HEK293T (cell line): Measurements from ENCODE around the gene ARHGAP45.

ENCODE experiments used
- CTCF ChIA-PET: fragments of 350-600 bp; formaldehyde crosslinking; extraction: SDS; loops from one replicate; lab custom pipeline; 2021; ENCODE audit warnings: antibody characterized with exemption, inconsistent platforms; lab: Yijun Ruan, JAX
- POLR2A ChIA-PET: fragments of 350-600 bp; formaldehyde crosslinking; extraction: SDS; loops from one replicate; lab custom pipeline; 2020; ENCODE audit warnings: antibody characterized with exemption, inconsistent platforms; lab: Yijun Ruan, JAX
- DNase-seq: peaks from one replicate; pipeline ENCODE4 v3.0.0; 2012; ENCODE audit warnings: mixed read lengths; ENCODE audit errors: extremely low spot score
- ARNT ChIP-seq: fragments of 450-650 bp; IDR thresholded peaks from 2 replicates; pipeline ENCODE4 v1.6.1; 2017; ENCODE audit warnings: mild to moderate bottlenecking
- BHLHE40 ChIP-seq: fragments of 450-650 bp; IDR thresholded peaks from 2 replicates; pipeline ENCODE4 v1.6.1; 2016; ENCODE audit warnings: mild to moderate bottlenecking, moderate library complexity, borderline replicate concordance
- CTBP1 ChIP-seq: fragments of 450-650 bp; IDR thresholded peaks from 2 replicates; pipeline ENCODE4 v1.6.1; 2016; ENCODE audit warnings: borderline replicate concordance
- FOXA1 ChIP-seq: fragments of 450-650 bp; IDR thresholded peaks from 2 replicates; pipeline ENCODE4 v1.6.1; 2016; ENCODE audit warnings: mild to moderate bottlenecking
- FOXK2 ChIP-seq: fragments of 450-650 bp; IDR thresholded peaks from 2 replicates; pipeline ENCODE4 v1.6.1; 2016; ENCODE audit warnings: mild to moderate bottlenecking
- FOXM1 ChIP-seq: fragments of 450-650 bp; IDR thresholded peaks from 2 replicates; pipeline ENCODE4 v1.6.1; 2017; ENCODE audit warnings: mild to moderate bottlenecking, borderline replicate concordance
- HDGF ChIP-seq: fragments of 450-650 bp; IDR thresholded peaks from 2 replicates; pipeline ENCODE4 v1.6.1; 2017; ENCODE audit warnings: antibody characterized with exemption, borderline replicate concordance
- L3MBTL2 ChIP-seq: fragments of 450-650 bp; conservative IDR thresholded peaks from 2 replicates; pipeline ENCODE4 v1.6.1; 2016; ENCODE audit warnings: mild to moderate bottlenecking
- LEF1 ChIP-seq: fragments of 450-650 bp; IDR thresholded peaks from 2 replicates; pipeline ENCODE4 v1.6.1; 2017; ENCODE audit warnings: mild to moderate bottlenecking, borderline replicate concordance
- NFRKB ChIP-seq: fragments of 450-650 bp; IDR thresholded peaks from 2 replicates; pipeline ENCODE4 v1.6.1; 2016; ENCODE audit warnings: mild to moderate bottlenecking, moderate library complexity
- SP1 ChIP-seq: fragments of 450-650 bp; IDR thresholded peaks from 2 replicates; pipeline ENCODE4 v1.6.1; 2017
- TARDBP ChIP-seq: fragments of 450-650 bp; IDR thresholded peaks from 2 replicates; pipeline ENCODE4 v1.6.1; 2016
- ZNF384 ChIP-seq: fragments of 450-650 bp; IDR thresholded peaks from 2 replicates; pipeline ENCODE4 v1.6.1; 2016
- TF ChIP-seq, protein P1 (sequence below): fragments of 450-650 bp; IDR thresholded peaks from 2 replicates; pipeline ENCODE4 v1.6.1; 2016

ARHGAP45 gene

GRCh38 chr19:1108291-1109031, 41.5 kb downstream of the ARHGAP45 start:
- ChIA-PET CTCF (no interaction called here), POLR2A (no interaction called here)
- TF ChIP-seq HDGF = no peak
- TF ChIP-seq FOXK2 = no peak
- no peak for TF ChIP-seq FOXA1
- TF ChIP-seq LEF1 = no peak
- DNase-seq = no peak

DNA sequence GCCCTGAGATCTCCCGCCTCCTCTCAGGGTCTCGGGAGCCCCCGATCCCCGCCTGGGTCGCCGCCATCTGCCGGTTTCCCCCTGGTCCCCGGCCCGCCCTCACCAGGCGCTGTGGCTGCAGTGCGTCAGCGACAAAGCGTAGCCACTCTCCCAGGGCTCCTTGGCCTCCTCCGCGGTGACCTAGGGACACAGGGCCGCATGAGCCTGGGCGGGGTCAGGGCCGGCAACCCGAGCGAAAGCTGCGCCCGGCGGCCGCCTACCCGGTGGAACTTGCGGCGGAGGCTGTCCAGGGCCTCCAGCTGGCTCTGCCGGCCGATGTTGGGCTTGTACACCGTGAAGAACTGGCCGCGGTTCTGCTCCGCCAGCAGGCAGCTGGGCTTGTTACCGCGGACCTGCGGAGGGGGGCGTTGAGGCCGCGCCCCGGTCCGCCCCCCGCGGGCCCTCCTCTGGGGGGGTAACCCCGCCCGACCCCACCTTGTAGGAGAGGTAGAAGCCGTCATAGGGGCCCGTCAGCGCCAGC, 42.1 kb downstream of the ARHGAP45 start:
- CTCF ChIA-PET = no interaction called here

DNA sequence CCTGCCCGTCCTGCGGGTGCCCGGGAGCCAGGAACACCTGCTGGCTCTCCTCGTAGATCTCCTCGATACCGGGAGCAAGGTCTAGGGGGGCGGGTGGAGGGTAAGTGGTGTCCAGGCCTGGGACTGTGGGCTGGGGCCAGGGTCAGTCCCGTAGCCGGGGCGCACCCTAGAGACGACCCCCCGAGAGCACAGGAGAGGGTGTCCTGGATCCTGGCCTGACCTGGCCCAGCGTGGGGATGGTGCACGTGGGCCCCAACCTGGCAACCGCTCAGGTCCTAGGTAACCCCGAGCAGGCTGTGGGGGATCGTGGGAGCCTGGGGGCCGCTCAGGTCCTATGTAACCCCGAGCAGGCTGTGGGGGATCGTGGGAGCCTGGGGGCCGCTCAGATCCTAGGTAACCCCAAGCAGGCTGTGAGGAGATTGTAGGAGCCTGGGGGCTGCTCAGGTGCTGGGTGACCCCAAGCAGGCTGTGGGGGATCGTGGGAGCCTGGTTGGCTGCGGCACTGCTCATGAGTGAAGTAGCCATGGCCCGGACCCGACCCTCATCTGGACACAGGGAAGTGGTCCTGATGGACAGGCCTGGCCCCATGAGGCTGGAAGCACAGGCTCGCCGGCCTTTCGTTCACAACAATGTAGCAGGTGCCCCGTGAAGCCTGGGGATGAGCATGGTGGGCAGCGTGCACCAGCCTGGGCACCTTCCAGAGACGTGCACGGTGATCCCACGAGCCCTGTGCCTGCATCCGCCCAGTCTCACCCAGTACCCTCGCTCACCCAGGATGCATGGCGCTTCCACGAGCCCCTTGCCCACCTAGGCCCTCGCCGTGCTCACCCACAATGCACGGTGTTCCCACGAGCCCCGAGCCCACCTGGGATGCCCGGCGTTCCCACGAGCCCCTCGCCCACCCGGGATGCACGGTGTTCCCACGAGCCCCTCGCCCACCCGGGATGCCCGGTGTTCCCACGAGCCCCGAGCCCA, 43.0 kb downstream of the ARHGAP45 start:
- TF ChIP-seq NFRKB = no peak
- no peak for TF ChIP-seq FOXM1
- POLR2A ChIA-PET = no interaction called here
- CTCF ChIA-PET = no interaction called here
- DNase-seq = no peak

More for the DNA sequence above, 42.1 kb downstream of the ARHGAP45 start:
- TF ChIP-seq ARNT (no peak), TARDBP (no peak), LEF1 (no peak), ZNF384 (no peak), L3MBTL2 (no peak), FOXK2 (no peak), BHLHE40 (no peak), CTBP1 (no peak), NFRKB (no peak)
- TF ChIP-seq, protein P1, sequence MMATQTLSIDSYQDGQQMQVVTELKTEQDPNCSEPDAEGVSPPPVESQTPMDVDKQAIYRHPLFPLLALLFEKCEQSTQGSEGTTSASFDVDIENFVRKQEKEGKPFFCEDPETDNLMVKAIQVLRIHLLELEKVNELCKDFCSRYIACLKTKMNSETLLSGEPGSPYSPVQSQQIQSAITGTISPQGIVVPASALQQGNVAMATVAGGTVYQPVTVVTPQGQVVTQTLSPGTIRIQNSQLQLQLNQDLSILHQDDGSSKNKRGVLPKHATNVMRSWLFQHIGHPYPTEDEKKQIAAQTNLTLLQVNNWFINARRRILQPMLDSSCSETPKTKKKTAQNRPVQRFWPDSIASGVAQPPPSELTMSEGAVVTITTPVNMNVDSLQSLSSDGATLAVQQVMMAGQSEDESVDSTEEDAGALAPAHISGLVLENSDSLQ = no peak
- POLR2A ChIA-PET = no interaction called here
- DNase-seq = no peak

DNA sequence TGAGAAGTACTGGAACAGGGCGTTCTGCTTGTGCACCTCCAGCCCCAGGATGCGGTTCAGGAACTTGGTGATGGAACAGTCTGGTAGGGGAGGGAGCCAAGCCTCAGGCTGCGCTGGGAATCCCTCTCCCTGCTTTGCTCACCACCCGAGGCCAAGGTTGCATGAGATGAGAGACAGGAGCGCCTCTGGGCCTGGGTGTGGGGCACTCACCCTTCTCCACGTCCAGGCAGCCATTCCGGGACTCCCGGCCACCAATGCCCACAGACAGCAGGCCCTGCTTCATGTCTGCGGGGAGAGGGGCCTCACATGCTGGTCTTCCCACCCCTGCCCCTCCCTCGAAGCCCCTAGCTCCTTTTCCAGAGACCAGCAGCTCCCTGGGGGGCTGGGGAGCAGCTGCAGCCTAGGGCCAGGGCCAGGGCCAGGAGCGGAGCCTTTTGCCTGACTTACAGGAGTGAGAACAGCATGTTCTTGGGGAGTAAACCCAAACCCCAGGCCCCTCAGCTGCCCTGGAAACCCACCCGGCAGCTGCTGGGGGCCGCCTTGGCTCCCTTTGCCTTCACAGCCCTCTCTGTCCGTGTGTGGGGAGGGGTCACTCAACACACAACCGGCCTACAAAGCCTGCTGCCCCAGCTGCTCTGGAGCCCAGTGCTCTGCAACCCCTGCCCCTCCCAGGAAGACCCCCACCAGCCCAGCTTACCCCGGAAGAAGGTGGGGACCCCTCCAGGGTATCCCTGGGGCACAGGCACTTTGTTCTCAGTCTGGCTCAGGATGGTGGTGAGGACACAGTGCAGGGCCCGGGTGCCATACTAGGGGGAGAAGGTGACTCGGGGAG, 44.1 kb downstream of the ARHGAP45 start:
- ChIA-PET CTCF (no interaction called here), POLR2A (interaction anchor here (2.1 kb wide), 1 partner anchor 158 kb away, joined by 8 read pairs; the partner anchor contains the start of gene CIRBP)
- no peak for TF ChIP-seq SP1
- TF ChIP-seq TARDBP = no peak
- no peak for TF ChIP-seq L3MBTL2
- TF ChIP-seq BHLHE40 = no peak
- DNase-seq = no peak

DNA sequence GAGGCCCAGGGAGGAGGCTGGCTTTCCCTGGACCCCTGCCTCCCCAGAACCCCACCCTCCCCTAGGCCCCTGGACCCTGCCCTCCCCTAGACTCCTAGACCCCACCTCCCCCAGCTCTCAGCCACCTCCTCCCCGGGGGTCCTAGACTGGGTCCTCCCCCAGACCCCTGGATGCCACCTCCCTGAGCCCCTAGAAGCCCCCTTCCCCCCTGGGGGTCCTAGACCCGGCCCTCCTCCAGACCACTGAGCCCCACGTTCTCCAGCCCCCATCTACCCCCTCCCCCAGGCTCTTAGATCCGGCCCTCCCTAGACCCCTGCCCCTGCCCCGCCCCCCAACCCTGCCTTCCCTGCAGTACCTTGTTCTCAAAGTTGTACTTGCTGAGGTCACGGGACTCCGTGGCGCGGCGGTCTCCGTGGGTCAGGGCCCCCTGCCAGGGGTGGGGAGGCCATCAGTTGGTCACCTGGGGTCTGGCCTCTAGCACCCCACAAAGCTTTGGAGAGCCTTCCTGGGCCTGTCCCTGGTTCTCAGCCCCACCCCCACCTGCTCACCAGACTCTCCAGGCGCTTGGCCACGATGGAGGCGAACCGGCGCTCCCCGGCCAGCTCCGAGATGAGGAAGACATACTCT, 44.8 kb downstream of the ARHGAP45 start:
- TF ChIP-seq, protein P1 = no peak
- TF ChIP-seq NFRKB (no peak), SP1 (no peak), ZNF384 (no peak)
- CTCF ChIA-PET = interaction anchor here (0.7 kb wide), 1 partner anchor 83 kb away, joined by 5 read pairs; no protein-coding TSS in a partner anchor
- POLR2A ChIA-PET = interaction anchor here (2.1 kb wide), 1 partner anchor 157 kb away, joined by 8 read pairs; the partner anchor contains the start of gene CIRBP
- no peak for DNase-seq

DNA sequence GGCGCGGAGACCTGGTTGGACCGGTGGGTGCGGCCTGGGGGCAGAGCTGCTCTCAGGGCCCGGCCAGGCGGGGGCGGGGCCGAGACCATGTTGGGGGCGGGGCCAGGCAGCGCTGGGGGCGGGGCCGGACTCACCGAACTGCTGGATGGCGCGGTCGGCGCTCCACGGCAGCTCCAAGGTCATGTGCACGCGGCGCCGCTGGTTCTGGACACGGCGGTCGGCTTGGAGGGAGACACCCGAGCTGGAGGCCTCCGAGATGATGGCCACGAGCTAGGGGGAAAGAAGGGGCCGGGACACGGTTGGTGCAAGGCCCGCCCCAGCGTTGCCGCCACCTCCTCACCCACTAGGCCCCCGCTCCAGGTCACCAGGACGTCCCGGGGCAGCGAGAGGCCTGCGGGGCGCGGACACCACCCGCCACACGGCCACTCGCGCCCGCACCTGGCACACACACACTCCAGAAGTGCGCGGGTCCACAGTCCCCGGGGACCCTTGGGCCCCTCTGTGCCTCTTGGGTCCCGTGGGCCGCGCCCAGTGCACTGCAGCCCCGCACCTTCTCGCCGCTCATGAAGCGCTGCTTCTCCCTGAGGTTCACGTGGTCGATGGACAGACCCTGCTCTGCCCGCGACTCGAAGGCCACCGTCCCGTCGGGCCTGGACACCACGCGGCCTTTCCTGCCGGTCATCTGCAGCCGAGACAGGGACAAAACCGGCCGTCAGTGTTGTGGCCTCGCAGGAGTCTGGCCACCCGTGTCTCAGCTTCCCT, 45.5 kb downstream of the ARHGAP45 start:
- TF ChIP-seq LEF1 (no peak), FOXA1 (no peak), HDGF (no peak), FOXM1 (no peak), ARNT (no peak), BHLHE40 (no peak), FOXK2 (no peak), ZNF384 (no peak), TARDBP (no peak)
- TF ChIP-seq, protein P1 = no peak
- ChIA-PET CTCF (interaction anchor here (0.7 to 1.6 kb wide), 5 partner anchors 9 to 126 kb away, joined by 3 to 7 read pairs (median 5); partner anchors contain the start of gene GPX4), POLR2A (interaction anchor here (2.1 kb wide), 1 partner anchor 157 kb away, joined by 8 read pairs; the partner anchor contains the start of gene CIRBP)
- no peak for DNase-seq
